Measurements from ENCODE around the gene TP53. TPM values are rescaled to one million over a fixed set of nuclear protein-coding genes. Genes with fewer than 3 reads are reported as not detected.

TP53 gene
- total and polyA plus RNA-seq, 12 donors: 7.9 to 29.1 (median 12.6) TPM

DNA sequence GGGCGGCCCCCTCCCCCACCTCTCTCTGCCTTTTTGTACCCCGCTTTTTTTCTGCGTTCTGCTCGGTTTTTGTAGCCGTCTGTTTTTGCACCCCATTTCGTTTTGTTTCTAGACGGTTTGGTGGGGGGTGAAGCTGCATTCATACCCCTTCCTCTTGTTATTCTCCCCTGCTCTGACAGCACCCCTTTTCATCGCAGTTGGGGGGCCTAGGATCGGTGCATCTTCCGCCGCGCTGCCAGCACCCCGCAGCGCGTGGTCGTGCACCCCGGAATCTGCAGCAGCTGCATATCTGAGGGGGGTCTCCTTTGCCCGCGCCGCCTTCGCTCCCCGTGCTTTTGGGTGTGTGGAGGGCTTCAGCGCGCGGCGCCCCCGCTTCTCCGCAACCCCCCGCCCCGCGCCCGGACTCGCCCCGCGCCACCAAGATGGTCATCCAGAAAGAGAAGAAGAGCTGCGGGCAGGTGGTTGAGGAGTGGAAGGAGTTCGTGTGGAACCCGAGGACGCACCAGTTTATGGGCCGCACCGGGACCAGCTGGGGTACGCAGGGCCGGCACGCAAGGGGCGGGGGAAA lies 36.1 kb downstream of the TP53 start:
- H3K27me3 ChIP-seq: peaks cover 5 to 50% (median 35%) of the 10 kb centered on the region in 7 donors
- 1% methylated on average over 42 to 45 of the region's 45 CpGs for WGBS, 2 donors
- intact Hi-C loops (cut with DNase I): loop anchor here in 1 of 10 donors (5.0 kb wide), 1 partner anchor 36 kb away; the partner anchor contains the start of genes TP53 and WRAP53
- TF ChIP-seq, protein P1, sequence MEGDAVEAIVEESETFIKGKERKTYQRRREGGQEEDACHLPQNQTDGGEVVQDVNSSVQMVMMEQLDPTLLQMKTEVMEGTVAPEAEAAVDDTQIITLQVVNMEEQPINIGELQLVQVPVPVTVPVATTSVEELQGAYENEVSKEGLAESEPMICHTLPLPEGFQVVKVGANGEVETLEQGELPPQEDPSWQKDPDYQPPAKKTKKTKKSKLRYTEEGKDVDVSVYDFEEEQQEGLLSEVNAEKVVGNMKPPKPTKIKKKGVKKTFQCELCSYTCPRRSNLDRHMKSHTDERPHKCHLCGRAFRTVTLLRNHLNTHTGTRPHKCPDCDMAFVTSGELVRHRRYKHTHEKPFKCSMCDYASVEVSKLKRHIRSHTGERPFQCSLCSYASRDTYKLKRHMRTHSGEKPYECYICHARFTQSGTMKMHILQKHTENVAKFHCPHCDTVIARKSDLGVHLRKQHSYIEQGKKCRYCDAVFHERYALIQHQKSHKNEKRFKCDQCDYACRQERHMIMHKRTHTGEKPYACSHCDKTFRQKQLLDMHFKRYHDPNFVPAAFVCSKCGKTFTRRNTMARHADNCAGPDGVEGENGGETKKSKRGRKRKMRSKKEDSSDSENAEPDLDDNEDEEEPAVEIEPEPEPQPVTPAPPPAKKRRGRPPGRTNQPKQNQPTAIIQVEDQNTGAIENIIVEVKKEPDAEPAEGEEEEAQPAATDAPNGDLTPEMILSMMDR (IDR thresholded peaks at IDR 0.05): no peak
- H3K4me1 ChIP-seq: peaks cover 6 to 23% (median 19%) of the 10 kb centered on the region in 9 donors
- H3K27ac ChIP-seq: peak overlapping the region; percentile 47 to 78 (median 62)
- peak overlapping the region; percentile 8 to 66 (median 58) for H3K4me3 ChIP-seq
- peaks cover 0 to 4% (median 0%) of the 10 kb centered on the region in 9 donors for H3K36me3 ChIP-seq
- ATAC-seq: peak in 2 of 8 donors; percentile 3 to 11
- H3K9me3 ChIP-seq: no peaks in the 10 kb centered on the region
- DNase-seq: no peak

DNA sequence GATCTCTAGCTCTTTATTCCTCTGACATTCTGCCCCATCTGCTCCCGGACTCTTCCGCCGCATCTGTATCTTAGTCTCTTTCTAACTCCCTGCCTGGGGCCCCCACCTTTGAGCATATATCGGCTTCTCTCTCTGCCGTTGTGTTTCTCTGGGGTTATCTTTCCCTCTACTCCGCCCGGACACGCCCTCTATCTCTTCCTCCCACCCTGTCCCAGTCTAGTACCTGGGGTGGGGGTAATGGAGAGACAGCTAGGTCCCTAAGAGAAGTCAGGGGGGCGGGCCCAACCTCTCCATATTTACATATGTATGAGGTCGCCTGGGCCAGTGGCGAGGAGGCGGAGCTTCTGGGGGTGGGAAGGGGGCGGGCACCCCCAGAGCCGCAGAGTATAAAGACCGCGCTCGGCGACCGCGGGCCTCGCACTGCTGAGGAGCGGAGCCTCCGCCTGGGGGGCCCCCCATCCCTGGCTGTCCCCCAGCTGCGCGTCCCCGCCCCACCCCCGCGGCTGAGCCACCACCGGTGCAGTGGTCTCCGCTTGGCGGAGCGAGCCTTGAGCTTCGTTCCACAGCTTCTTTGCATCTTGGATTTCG lies 36.7 kb downstream of the TP53 start, which contains the start of gene ATP1B2:
Gene ATP1B2 (plus strand): TSS at position 418 of the 588 bp plus-strand sequence. CDS start 593 bp downstream, outside the sequence.
- DNase-seq (peak; percentile 68 to 76), ATAC-seq (peak; percentile 72 to 90 (median 84))
- TF ChIP-seq, protein P1 (IDR thresholded peaks at IDR 0.05): no peak
- H3K9me3 ChIP-seq: no peaks in the 10 kb centered on the region
- H3K27ac ChIP-seq: peak within 1 kb of the TSS; percentile 47 to 78 (median 62)
- 1 to 2% methylated on average over 28 to 34 of the region's 34 CpGs for WGBS, 2 donors
- intact Hi-C loops (cut with DNase I): loop anchor here in 1 of 10 donors (5.0 kb wide), 1 partner anchor 37 kb away; the partner anchor contains the start of genes TP53 and WRAP53
- H3K36me3 ChIP-seq: peaks cover 0 to 2% (median 0%) of the 10 kb centered on the region in 9 donors
- H3K4me1 ChIP-seq: peaks cover 6 to 23% (median 19%) of the 10 kb centered on the region in 9 donors
- H3K27me3 ChIP-seq: peaks cover 5 to 50% (median 37%) of the 10 kb centered on the region in 7 donors
- H3K4me3 ChIP-seq: peak within 1 kb of the TSS; percentile 8 to 66 (median 58)

- DNase-seq (no peak), ATAC-seq (no peak)
- Histone ChIP-seq H3K27me3 (peaks cover 5 to 43% (median 34%) of the 10 kb centered on the region in 7 donors), H3K4me3 (no peak overlapping the region), H3K36me3 (no peaks in the 10 kb centered on the region), H3K27ac (no peak overlapping the region), H3K9me3 (no peaks in the 10 kb centered on the region), H3K4me1 (peaks cover 6 to 24% (median 19%) of the 10 kb centered on the region in 9 donors)
- 53 to 63% methylated on average over 4 of the region's 4 CpGs for WGBS, 2 donors
- TF ChIP-seq, protein P1 (IDR thresholded peaks at IDR 0.05): no peak
- intact Hi-C loops (cut with DNase I): no loop called here
These were observed 40.3 kb downstream of the TP53 start for GRCh38 chr17:7647018-7647417.

GRCh38 chr17:7646457-7646856 lies 40.8 kb downstream of the TP53 start:
- H3K4me1 ChIP-seq: peaks cover 4 to 20% (median 15%) of the 10 kb centered on the region in 9 donors
- intact Hi-C loops (cut with DNase I): no loop called here
- H3K4me3 ChIP-seq: no peak overlapping the region
- ATAC-seq (no peak), DNase-seq (no peak)
- H3K9me3 ChIP-seq: no peaks in the 10 kb centered on the region
- H3K27ac ChIP-seq: no peak overlapping the region
- H3K27me3 ChIP-seq: peaks cover 5 to 39% (median 29%) of the 10 kb centered on the region in 7 donors
- TF ChIP-seq, protein P1 (IDR thresholded peaks at IDR 0.05): no peak
- no peaks in the 10 kb centered on the region for H3K36me3 ChIP-seq
- WGBS, 2 donors: 63 to 81% methylated on average over 9 of the region's 9 CpGs
